Lower leg skin (tissue), 3 donors: ENCODE data around the gene VWA8.

Experiments
- POLR2A ChIP-seq, 2 donors: fragments of 450-650 bp; IDR thresholded peaks; one replicate each; pipeline ENCODE4 v1.6.1; 2016 to 2017; ENCODE audit warnings: antibody characterized with exemption in 2 of 2, mild to moderate bottlenecking in 1 of 2, moderate library complexity in 1 of 2
- TF ChIP-seq, protein P1 (sequence below), 3 donors: fragments of 450-650 bp; IDR thresholded peaks; one replicate each; pipeline ENCODE4 v1.5.1; 2016; ENCODE audit warnings: antibody characterized with exemption in 3 of 3, mild to moderate bottlenecking in 3 of 3, moderate library complexity in 2 of 3

- TF ChIP-seq, protein P1, sequence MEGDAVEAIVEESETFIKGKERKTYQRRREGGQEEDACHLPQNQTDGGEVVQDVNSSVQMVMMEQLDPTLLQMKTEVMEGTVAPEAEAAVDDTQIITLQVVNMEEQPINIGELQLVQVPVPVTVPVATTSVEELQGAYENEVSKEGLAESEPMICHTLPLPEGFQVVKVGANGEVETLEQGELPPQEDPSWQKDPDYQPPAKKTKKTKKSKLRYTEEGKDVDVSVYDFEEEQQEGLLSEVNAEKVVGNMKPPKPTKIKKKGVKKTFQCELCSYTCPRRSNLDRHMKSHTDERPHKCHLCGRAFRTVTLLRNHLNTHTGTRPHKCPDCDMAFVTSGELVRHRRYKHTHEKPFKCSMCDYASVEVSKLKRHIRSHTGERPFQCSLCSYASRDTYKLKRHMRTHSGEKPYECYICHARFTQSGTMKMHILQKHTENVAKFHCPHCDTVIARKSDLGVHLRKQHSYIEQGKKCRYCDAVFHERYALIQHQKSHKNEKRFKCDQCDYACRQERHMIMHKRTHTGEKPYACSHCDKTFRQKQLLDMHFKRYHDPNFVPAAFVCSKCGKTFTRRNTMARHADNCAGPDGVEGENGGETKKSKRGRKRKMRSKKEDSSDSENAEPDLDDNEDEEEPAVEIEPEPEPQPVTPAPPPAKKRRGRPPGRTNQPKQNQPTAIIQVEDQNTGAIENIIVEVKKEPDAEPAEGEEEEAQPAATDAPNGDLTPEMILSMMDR (IDR thresholded peaks at IDR 0.05) = no peak
- no peak for TF ChIP-seq POLR2A (IDR thresholded peaks at IDR 0.05)
Observed at GRCh38 chr13:41851351-41851750, 109.6 kb downstream of the VWA8 start.
